ENCODE results near the gene PAM. TPM values are rescaled to one million over a fixed set of nuclear protein-coding genes. Genes with fewer than 3 reads are reported as not detected.
A peak's percentile ranks its signal among the peaks of the same experiment; 100 is the strongest.

Gene PAM
- total RNA-seq, 1 donor: 266 TPM

DNA sequence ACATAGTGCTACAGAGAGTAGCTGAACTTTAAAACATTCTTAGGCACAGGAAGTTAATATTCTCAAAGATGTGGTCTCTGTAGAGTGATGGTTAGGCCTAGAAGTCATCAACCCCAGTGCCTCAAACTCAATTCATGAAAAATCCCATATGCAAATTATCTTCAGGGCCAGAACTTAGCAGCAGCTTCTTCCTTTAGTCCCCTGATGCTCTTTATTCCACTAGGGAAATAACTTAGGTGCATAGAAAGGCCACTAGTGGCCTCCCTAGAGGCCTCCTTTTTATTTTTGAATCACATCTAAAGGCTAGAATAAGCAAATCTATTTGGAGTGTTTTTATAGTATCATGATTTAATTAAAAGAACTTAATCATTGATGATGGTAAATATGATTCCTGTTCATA lies 276.5 kb downstream of the PAM start:
- DNase-seq (ENCODE audit: low read depth): no peak

DNA sequence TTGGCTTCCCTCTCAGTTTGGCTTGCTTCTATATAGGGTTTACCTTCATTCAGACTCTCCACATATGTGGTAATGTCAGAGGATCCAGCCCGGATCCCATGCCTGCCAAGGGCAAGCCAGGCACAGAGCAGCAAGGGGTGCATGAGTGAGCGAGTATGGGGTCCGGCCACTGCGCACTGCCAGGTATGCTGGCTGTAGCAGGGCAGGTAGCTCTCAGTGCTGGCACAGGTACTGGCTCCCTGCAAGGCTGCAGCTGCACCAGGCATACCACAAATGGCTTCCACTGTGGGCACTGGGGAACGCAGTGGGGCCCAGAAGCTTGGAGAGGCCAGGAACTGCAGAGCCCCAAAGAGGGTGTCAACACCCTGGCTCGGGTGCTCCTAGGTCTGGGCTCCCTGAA lies 278.6 kb downstream of the PAM start:
- no peak overlapping the region for H3K4me3 ChIP-seq (ENCODE audit: low read depth, low read length)
- no peak for DNase-seq (ENCODE audit: low read depth)
- TF ChIP-seq, protein P1, sequence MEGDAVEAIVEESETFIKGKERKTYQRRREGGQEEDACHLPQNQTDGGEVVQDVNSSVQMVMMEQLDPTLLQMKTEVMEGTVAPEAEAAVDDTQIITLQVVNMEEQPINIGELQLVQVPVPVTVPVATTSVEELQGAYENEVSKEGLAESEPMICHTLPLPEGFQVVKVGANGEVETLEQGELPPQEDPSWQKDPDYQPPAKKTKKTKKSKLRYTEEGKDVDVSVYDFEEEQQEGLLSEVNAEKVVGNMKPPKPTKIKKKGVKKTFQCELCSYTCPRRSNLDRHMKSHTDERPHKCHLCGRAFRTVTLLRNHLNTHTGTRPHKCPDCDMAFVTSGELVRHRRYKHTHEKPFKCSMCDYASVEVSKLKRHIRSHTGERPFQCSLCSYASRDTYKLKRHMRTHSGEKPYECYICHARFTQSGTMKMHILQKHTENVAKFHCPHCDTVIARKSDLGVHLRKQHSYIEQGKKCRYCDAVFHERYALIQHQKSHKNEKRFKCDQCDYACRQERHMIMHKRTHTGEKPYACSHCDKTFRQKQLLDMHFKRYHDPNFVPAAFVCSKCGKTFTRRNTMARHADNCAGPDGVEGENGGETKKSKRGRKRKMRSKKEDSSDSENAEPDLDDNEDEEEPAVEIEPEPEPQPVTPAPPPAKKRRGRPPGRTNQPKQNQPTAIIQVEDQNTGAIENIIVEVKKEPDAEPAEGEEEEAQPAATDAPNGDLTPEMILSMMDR (IDR thresholded peaks at IDR 0.05; ENCODE audit: insufficient read depth, low read depth, low read length): no peak

More for the DNA sequence above, 276.5 kb downstream of the PAM start:
- H3K4me3 ChIP-seq (ENCODE audit: low read depth, low read length): no peak overlapping the region
- TF ChIP-seq, protein P1 (IDR thresholded peaks at IDR 0.05; ENCODE audit: insufficient read depth, low read depth, low read length): peak; percentile 40

DNA sequence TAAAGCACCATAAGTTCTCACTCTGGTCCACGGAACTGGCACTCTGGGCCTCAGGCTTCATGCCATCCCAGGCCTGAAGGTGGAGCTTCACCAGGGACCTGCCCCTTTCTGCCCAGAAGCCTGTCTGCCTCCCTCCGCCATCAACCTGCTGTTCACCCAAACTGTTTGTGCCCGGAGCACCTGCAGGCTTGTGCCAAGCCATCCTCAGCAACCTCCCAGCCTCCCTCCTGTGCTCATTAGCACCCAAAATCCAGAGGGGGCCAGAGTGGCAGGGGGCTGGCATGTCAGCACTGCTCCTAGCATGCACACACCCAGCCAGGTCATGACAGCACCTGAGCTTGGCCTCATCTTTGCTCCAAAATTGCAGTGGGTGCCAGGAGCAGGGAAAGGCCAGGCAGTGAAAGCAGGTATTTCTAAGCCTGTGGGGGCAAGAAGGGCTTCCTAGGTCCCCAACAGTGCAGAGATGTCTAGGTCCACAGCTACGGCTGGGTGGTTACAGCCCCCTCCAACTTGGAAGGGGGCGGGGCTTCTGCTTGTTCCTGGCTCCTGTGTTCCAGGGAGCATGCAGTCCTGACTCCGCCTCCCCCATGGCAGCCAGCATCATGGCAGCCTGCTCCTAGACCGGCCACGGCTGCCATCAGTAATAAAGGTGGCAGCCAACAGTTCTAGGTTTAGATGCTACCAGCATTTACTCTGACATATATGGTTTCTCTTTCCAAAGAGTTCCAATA lies 279.7 kb downstream of the PAM start:
- DNase-seq (ENCODE audit: low read depth): no peak
- TF ChIP-seq, protein P1 (IDR thresholded peaks at IDR 0.05; ENCODE audit: insufficient read depth, low read depth, low read length): no peak
- H3K4me3 ChIP-seq (ENCODE audit: low read depth, low read length): no peak overlapping the region

DNA sequence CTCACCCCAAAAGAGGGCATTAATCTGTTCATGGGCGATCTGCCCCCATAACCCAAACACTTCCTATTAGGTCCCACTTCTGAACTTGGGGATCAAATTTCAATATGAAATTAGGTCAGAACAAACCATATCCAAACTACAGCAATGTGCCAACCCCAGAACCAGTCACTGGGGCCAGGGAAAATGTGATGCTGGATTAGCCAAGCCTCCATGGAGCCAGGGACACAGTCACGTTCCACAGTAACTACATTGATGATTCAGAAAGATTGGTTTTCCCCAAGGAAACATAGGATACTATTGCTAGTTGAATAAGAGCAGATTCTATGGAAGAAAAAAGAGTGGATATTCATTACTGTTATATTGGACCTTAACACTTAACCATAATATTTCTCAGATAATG lies 280.6 kb downstream of the PAM start:
- no peak overlapping the region for H3K4me3 ChIP-seq (ENCODE audit: low read depth, low read length)
- no peak for DNase-seq (ENCODE audit: low read depth)
- TF ChIP-seq, protein P1 (IDR thresholded peaks at IDR 0.05; ENCODE audit: insufficient read depth, low read depth, low read length): no peak

DNA sequence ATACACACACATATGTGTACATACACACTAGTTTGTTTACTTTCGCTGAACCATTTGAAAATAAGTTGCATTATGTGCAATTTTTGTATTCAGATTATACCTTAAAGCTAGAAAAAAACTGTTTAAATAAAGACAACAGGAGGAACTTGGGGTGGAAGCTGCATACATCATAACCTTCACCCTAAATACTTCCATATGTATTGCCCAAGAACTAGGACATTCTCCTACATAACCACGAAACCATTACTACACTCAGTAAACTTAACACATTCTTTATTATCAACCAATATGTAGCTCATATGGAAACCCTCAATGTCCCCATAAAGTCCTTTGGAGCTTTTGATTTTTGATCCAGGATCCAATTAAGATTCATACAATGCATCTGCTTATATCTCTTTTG lies 281.5 kb downstream of the PAM start:
- peak; percentile 12 for DNase-seq (ENCODE audit: low read depth)
- H3K4me3 ChIP-seq (ENCODE audit: low read depth, low read length): no peak overlapping the region
- TF ChIP-seq, protein P1 (IDR thresholded peaks at IDR 0.05; ENCODE audit: insufficient read depth, low read depth, low read length): no peak

DNA sequence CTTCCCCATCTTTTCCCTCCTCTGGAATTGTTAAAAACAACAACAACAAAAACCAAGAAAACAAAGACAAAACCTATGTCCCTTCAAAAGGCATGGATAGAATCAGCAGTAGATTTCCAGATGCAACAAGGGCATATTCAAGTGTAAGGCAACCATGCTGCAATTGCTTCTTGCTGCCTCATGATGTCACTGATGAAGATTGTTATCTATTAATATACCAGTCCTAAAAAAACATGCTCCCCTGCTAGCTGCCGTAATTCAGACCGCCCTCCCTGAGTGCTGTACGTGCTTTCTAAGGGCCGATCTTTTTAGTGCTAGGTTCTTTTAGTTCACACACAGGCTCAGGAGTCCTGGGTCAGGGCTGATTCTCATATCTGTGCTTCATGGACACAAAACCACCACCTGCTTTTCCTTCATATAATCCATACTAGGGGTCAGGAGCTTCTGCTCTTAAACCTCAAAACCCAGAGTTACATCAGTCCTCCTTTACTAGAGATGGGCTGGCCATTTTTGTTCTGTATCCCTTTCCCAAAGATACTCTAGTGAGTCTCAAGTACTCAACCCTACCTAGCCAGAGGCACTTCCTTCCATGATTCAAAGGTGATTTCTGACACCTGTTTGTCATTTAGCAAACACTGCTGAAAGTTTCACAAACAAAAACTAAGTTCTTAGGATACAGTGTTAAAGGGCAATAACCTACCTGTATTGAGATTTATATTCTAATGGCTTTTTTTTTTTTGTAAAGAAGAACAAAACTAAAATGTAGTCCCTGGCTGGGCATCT lies 282.8 kb downstream of the PAM start:
- no peak for DNase-seq (ENCODE audit: low read depth)
- TF ChIP-seq, protein P1 (IDR thresholded peaks at IDR 0.05; ENCODE audit: insufficient read depth, low read depth, low read length): no peak
- no peak overlapping the region for H3K4me3 ChIP-seq (ENCODE audit: low read depth, low read length)
